Subcutaneous abdominal adipose tissue (tissue), 5 donors: ENCODE results near the gene PRR9.

ENCODE experiments used
- H3K27ac ChIP-seq: one replicate; pipeline ENCODE4 v1.7.0; 2013; ENCODE audit warnings: low read depth, mild to moderate bottlenecking, inconsistent platforms, low read length, moderate library complexity
- H3K27me3 ChIP-seq, 5 donors: one replicate each; pipeline ENCODE4 v1.7.0; 2013; ENCODE audit warnings: low read length in 5 of 5, inconsistent platforms in 1 of 5; ENCODE audit not compliant: control insufficient read depth in 5 of 5, insufficient read depth in 4 of 5
- H3K36me3 ChIP-seq, 5 donors: one replicate each; pipeline ENCODE4 v1.7.0; 2013; ENCODE audit warnings: low read length in 5 of 5; ENCODE audit not compliant: control insufficient read depth in 5 of 5, insufficient read depth in 5 of 5
- H3K4me1 ChIP-seq, 5 donors: one replicate each; pipeline ENCODE4 v1.7.0; 2013; ENCODE audit warnings: low read length in 5 of 5, mild to moderate bottlenecking in 3 of 5, moderate library complexity in 1 of 5; ENCODE audit not compliant: control insufficient read depth in 5 of 5, insufficient read depth in 5 of 5
- H3K4me3 ChIP-seq, 5 donors: one replicate each; pipeline ENCODE4 v1.7.0; 2013; ENCODE audit warnings: low read length in 5 of 5, low read depth in 1 of 5
- H3K9ac ChIP-seq, 5 donors: one replicate each; pipeline ENCODE4 v1.7.0; 2013; ENCODE audit warnings: low read length in 5 of 5, mild to moderate bottlenecking in 4 of 5, moderate library complexity in 3 of 5
- H3K9me3 ChIP-seq, 5 donors: one replicate each; pipeline ENCODE4 v1.7.0; 2013; ENCODE audit warnings: low read length in 5 of 5; ENCODE audit not compliant: control insufficient read depth in 5 of 5
- donor health status: healthy.
- donor health status: healthy.
- donor health status: healthy.
- donor health status: healthy.
- donor health status: healthy.

The PRR9 gene

GRCh38 chr1:153260585-153261280 lies 43.3 kb downstream of the PRR9 start:
- peaks cover 0 to 17% (median 10%) of the 10 kb centered on the region in 5 donors for H3K4me1 ChIP-seq
- peak overlapping the region in 2 of 5 donors; percentile 34 to 56 for H3K4me3 ChIP-seq
- no peak overlapping the region for H3K27ac ChIP-seq
- no peak overlapping the region for H3K9ac ChIP-seq
- no peaks in the 10 kb centered on the region for H3K36me3 ChIP-seq
- H3K9me3 ChIP-seq, result no peaks in the 10 kb centered on the region
- peaks cover 14 to 40% (median 31%) of the 10 kb centered on the region in 5 donors for H3K27me3 ChIP-seq

GRCh38 chr1:153261281-153262069 lies 44.1 kb downstream of the PRR9 start:
- no peak overlapping the region for H3K27ac ChIP-seq
- H3K9me3 ChIP-seq, result no peaks in the 10 kb centered on the region
- peak overlapping the region in 4 of 5 donors; percentile 25 to 56 (median 42) for H3K4me3 ChIP-seq
- H3K27me3 ChIP-seq, result peaks cover 14 to 41% (median 28%) of the 10 kb centered on the region in 5 donors
- no peaks in the 10 kb centered on the region for H3K36me3 ChIP-seq
- peaks cover 0 to 17% (median 10%) of the 10 kb centered on the region in 5 donors for H3K4me1 ChIP-seq
- no peak overlapping the region for H3K9ac ChIP-seq

GRCh38 chr1:153262070-153262366 lies 44.6 kb downstream of the PRR9 start:
- H3K4me1 ChIP-seq, result peaks cover 0 to 17% (median 10%) of the 10 kb centered on the region in 5 donors
- H3K27ac ChIP-seq, result no peak overlapping the region
- H3K27me3 ChIP-seq, result peaks cover 14 to 45% (median 29%) of the 10 kb centered on the region in 5 donors
- no peak overlapping the region for H3K9ac ChIP-seq
- peak overlapping the region in 4 of 5 donors; percentile 25 to 56 (median 42) for H3K4me3 ChIP-seq
- H3K36me3 ChIP-seq, result no peaks in the 10 kb centered on the region
- no peaks in the 10 kb centered on the region for H3K9me3 ChIP-seq

- Histone ChIP-seq H3K4me3 (no peak overlapping the region), H3K9ac (no peak overlapping the region), H3K9me3 (no peaks in the 10 kb centered on the region), H3K4me1 (peaks cover 0 to 17% (median 10%) of the 10 kb centered on the region in 5 donors), H3K36me3 (no peaks in the 10 kb centered on the region), H3K27me3 (peaks cover 14 to 45% (median 29%) of the 10 kb centered on the region in 5 donors), H3K27ac (no peak overlapping the region)
These were observed 45.2 kb downstream of the PRR9 start for GRCh38 chr1:153262462-153263157.

- no peaks in the 10 kb centered on the region for H3K9me3 ChIP-seq
- peaks cover 14 to 38% (median 24%) of the 10 kb centered on the region in 5 donors for H3K27me3 ChIP-seq
- H3K27ac ChIP-seq, result no peak overlapping the region
- H3K4me3 ChIP-seq, result no peak overlapping the region
- peaks cover 0 to 17% (median 10%) of the 10 kb centered on the region in 5 donors for H3K4me1 ChIP-seq
- H3K9ac ChIP-seq, result no peak overlapping the region
- no peaks in the 10 kb centered on the region for H3K36me3 ChIP-seq
These were observed 48.1 kb downstream of the PRR9 start for GRCh38 chr1:153265457-153265856.
